H54 (cell line): ENCODE results near the gene KLHL29.

Experiments used
- DNase-seq: peaks from one replicate; pipeline ENCODE4 v3.0.0; 2011; ENCODE audit warnings: low spot score, mixed read lengths; ENCODE audit not compliant: insufficient read length
- FAIRE-seq: peaks from 3 replicates; lab custom pipeline; 2011; peaks lifted over from hg19 to GRCh38; lab: Jason Lieb, UNC
- POLR2A ChIP-seq: IDR thresholded peaks from 2 replicates; pipeline ENCODE4 v1.6.1; 2011; ENCODE audit warnings: low read depth, mild to moderate bottlenecking, low read length

The KLHL29 gene

DNA sequence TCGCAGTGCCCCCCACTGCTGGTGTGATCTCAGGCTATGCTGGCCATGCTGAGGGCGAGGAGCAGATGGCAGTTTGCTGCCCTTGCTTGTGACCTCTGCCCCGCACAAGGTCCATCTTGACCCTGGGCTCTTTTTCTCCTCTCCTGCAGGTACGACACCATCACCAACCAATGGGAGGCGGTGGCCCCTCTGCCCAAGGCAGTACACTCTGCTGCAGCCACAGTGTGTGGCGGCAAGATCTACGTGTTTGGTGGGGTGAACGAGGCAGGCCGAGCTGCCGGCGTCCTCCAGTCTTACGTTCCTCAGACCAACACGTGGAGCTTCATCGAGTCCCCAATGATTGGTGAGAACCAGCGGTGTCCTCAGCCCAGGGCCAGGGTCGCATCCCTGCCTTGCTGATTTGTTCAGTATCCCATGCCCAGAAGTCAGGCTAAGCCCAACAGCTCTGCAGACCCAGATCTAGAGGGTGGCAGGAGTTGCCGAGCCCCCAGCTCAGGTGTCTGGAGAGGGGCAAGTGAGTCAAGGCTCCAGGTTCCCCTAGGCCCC, 318.1 kb downstream of the KLHL29 start:
- no peak for DNase-seq

DNA sequence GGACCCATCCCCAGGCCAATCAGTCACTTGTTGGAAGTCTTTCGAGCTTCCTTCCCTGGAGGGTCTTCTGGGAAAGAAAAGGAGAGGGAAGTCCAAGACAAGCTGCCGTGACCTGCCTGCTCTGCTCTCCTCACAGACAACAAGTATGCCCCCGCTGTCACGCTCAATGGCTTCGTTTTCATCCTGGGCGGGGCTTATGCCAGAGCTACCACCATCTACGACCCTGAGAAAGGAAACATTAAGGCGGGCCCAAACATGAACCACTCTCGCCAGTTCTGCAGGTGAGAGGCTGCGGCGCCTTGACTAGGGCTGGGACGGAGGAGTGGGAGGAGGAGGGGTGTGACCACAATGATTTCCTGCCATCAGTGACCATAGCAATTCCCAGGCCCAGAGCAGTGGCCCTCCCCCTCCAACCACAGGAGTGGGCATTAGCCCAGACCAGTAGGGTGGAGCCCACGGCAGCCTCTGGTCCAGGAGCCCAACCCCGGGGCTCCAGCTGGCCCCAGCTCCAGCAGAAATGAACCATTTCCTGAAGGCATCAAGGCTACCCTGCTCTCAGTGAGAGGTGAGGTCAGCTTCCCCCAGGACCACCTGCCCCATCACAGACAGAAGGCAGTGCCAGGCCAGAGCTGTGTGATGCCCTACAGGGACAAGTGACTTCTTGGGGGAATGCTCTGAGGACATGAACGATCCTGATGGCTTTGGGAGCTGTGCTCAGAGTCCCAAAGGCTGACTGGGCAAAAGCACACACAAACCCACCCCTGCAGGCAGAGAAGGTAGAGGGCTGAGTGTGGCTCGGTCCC, 318.8 kb downstream of the KLHL29 start:
- no peak for DNase-seq
- no peak for FAIRE-seq
- no peak for TF ChIP-seq POLR2A

More for the DNA sequence above, 318.1 kb downstream of the KLHL29 start:
- no peak for TF ChIP-seq POLR2A
- FAIRE-seq, result no peak

DNA sequence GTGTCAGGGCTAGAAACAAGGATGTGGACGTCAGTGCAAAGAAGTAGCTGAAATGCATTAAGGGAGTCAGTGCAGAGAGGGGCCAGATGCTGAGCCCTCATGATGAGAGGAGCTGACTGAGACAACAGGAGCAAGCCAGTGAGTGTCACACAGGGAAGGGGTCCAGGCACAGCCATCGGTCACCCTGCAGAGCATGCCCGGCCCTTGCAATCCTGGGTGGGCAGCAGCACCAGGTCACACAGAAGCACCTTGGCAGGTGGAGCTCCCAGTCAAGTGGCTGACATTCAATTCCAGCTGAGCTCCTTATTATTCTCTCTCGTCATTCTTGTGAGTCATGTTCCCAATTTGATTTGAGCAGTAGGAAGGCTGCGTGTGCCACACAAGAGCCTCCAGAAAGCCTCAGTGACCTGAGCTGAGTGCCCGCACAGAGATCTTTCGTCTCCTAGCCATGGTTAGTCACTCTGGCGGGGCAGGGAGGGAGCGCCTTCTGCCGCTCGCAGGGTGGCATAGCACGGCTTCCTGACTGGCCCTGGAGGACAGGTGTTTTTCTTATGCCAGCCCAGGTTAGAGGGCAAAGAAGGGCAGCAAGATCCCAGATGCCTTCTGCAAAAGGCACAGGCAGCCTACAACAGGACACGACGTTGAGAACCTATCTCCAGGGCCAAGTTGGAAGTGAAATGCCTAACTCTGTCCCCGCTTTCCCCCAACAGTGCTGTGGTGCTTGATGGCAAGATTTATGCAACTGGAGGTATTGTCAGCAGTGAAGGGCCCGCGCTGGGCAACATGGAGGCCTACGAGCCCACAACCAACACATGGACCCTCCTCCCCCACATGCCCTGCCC, 321.0 kb downstream of the KLHL29 start:
- no peak for FAIRE-seq
- no peak for TF ChIP-seq POLR2A
- DNase-seq, result no peak

DNA sequence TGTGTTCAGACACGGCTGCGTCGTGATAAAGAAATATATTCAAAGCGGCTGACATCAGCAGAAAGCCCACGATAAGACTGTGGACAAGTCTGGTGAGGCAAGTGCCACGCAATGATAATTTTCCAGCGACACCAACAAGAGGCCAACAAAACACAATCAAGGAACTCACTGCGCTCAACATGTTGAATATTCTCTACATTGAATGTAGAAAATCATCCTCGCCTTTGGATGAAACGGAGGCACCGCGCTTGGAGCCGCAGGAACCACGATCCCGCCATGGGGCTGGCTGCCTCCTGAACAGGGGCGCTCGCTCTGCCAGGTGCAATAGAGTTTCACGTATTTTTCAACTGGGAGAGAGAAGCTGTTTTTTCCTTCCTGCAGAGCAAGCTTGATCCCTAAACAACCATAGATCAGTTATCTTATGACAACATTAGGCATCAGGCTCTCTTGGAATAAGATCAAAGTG, 321.7 kb downstream of the KLHL29 start:
- FAIRE-seq (no peak), DNase-seq (no peak)
- no peak for TF ChIP-seq POLR2A

DNA sequence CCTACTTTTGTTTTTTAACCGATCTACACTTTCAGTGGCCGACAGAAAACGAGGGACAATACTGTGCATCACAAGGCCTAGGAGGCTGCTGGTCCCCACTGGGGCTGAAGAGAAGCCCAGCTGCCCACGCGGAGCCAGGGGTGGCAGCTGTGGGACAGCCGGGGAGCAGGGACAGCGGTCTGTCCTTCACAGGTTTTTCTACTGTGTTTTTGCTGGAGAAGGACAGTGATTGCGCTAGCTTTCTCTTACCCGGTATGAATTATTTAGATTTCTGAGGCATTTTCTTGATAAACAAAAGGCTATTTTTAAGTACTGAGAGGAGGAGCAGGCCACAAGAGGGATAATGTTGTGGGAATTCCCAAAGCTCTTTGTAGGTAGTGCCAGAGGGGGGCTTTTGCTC, 322.1 kb downstream of the KLHL29 start:
- no peak for DNase-seq
- TF ChIP-seq POLR2A, result no peak
- no peak for FAIRE-seq

DNA sequence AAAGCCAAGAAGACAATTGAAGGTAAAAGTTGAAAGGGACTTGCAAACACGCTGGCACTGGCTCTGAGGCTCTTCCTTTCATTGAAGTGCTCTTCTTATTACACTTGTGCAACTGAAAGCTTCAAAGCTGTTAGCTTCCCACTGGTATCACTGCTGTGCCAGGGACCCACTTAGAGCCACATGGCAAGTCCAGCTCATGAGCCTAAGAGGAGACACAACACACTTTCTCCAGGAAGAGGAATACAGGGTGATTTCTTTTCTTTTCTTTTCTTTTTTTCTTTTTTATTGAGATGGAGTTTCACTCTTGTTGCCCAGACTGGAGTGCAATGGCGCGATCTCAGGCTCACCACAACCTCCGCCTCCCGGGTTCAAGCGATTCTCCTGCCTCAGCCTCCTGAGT, 323.8 kb downstream of the KLHL29 start:
- FAIRE-seq (no peak), DNase-seq (no peak)
- TF ChIP-seq POLR2A, result no peak

DNA sequence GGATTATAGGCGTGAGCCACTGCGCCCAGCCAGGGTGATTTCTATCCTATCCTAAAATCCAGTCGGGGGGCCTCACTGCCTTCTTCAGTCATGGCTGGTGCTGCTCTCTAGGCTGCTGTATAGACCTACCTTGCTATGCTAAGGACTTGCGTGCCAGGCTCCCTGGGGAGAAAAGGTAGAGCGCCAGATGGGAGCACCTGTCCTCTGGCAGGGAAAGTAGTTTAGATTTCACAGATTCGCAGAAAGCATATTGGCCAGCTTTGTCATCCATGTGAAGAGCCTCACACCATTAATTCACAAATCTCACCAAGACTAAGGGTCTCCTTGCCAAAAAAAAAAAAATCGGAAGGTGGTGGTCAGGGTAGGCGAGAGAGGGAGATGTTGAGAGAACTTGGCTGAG, 324.3 kb downstream of the KLHL29 start:
- DNase-seq (no peak), FAIRE-seq (no peak)
- TF ChIP-seq POLR2A, result no peak

DNA sequence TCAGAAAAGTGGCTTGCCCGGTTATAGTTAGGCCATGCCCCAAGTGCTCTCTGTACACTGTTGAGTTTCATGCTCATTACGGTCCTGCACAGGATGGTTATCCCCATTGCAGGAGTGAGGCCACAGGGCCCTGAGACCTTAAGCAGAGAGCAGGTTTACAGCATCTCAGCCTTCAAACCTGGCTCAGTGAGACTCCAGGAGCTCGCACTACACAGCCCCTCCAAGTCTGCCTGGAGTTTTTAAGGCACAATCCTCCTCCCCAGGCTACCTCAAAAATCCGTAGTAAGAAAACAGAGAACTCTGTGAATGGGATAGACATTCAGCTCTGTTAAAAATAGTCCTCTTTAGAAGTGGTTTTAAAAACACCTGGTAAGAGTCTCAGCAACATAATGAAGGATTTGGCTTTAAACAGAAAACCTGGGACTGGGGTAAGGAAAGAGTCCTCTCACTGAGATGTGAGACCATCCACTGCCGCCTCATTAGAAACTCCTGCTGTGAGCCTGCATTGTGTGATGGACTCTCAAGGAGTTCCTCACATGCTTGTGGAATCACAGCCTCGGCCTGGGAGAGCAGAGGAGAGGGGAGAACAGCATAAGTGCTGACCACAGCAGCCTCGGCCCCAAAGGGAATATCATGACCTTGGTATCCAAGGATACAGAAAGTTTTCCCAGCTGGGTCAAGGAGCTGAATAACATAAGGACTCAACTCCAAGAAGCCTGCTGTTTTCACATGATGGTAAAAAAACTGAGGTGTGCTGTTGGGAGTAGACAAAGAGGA, 327.2 kb downstream of the KLHL29 start:
- FAIRE-seq, result no peak
- no peak for DNase-seq
- no peak for TF ChIP-seq POLR2A

DNA sequence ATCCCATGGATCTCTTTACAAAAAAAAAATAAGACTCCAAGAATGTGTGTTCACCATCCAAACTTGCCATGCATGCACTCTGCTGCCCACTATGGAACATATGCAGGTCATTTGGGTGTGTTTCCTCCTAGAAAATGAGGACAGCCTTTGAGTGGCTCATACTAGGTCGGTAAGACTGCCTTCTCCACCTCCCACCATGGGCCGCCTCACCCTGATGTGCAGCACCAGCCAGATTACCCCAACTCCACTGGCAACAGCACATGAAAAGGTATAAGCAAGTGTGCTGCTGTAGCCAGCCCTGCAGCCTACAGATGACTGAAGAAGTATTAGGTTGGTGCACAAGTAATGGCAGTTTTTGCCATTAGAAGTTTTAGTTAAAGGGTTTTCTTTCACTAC, 327.8 kb downstream of the KLHL29 start:
- no peak for TF ChIP-seq POLR2A
- DNase-seq, result no peak
- no peak for FAIRE-seq

DNA sequence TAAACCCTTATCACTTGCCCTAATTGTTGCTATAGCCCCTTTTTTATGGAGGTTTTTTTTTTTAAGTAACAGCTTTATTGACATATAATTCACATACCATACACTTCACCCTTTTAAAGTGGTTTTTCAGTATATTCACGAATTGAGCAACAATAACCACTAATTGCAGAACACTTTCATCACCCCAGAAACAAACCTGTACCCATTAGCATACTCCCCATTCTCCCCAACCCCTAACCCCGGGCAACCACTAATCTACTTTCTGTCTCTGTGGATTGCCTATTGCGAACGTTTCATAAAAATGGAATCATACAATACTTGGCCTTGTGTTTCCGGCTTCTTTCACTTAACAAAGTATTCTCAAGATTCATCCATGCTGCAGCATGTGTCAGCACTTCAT, 328.4 kb downstream of the KLHL29 start:
- DNase-seq (no peak), FAIRE-seq (no peak)
- TF ChIP-seq POLR2A, result no peak

DNA sequence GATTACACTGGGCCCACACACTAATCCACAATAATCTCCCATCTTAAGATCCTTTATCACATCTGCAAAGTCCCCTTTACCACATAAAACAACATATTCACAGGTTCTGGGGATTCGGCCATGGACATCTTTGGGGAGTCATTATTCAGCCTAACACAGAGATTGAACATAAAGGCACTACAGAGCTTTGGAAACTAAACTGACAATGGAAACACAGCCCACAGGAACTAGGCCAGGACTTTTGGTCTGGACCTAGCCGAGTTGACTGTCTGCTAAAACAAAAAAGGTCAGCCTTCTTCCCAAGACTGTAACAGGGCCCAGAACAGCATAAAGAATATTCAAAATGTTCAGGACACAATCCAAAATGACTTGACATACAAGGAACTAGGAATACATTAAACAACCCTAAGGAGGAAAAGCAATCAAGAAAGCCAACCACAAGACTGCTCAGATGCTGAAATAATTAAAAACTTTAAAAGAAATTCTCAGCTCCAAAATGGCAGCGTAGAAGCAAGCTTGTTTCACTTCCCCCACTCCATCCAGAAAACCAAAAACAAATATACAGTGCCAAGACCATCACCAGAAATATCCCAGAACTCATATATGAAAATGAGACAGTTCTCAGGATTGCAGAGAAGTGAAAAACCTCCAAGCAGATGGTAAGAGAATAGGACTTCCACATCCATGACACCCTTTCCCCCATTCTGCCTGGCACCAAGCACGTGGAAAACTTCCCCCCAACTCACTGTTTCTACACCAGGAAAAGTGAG, 334.1 kb downstream of the KLHL29 start:
- TF ChIP-seq POLR2A, result no peak
- FAIRE-seq (no peak), DNase-seq (no peak)

DNA sequence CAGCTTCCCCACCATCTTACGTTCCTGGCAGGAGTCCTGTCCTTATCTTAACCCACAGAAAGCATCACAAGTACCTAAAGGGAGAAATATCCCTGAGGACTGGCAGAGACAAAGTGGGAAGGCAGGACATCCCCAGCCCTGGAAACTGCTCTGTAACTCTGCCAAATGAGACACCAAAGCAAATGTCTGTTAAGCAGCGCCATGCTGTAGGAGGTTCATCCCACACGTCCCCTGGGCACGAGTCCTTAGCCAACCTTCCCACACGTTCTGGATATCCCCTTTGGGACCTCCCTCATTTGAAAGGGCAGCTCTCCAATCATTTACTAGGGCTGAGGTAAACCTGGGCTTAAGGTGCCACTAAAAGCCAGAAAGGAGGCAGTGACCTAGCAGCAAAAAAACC, 334.7 kb downstream of the KLHL29 start:
- FAIRE-seq (no peak), DNase-seq (no peak)
- no peak for TF ChIP-seq POLR2A

DNA sequence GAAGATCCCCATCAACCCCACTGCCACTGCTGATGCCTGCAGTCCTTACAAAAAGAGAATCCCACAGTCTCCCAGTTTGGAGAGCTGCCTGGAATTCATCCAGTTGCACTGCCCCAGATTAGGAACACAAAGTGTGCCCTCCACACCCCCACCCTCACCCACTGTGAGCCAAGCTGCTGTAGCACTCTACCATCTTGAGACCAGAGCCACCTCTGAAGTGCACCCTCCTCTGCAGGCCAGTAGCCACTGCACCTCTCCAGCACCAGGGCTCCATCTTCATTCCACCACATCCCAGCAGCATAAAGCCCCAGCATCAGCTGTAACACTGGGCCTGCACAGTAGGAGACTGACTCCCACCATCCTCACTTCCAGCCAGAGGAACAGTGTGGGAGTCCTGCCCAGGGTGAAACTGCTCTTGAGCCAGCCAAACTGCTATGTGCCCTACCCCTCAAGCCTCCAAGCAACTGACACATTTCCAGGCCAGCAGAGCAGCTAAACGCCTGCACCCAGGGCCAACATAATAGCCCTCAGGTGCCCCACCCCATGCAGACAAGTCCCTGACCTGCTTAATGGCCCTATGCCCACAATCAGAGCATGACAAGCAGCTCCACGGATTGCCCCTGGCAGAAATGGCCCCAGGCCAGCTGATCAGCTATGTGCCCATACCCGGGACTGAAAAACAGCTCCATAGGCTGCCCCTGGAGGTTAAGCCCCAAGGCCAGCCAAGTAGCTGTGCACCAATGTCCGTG, 335.9 kb downstream of the KLHL29 start:
- DNase-seq, result no peak
- no peak for TF ChIP-seq POLR2A
- no peak for FAIRE-seq
